ENCODE data around the gene TXNDC15. TPM values are rescaled to one million over a fixed set of nuclear protein-coding genes. Genes with fewer than 3 reads are reported as not detected.

The TXNDC15 gene
- total RNA-seq, 1 donor, result 87.2 TPM

- Histone ChIP-seq H3K79me2 (ENCODE audit: insufficient read depth, low read length) (no peaks in the 10 kb centered on the region), H3K4me3 (ENCODE audit: insufficient read depth, low read length) (no peak overlapping the region), H3K36me3 (ENCODE audit: insufficient read depth, low read length) (no peaks in the 10 kb centered on the region), H4K20me1 (ENCODE audit: insufficient read depth, low read length) (no peaks in the 10 kb centered on the region), H3K27ac (ENCODE audit: low read depth, low read length) (no peak overlapping the region), H3K4me1 (ENCODE audit: insufficient read depth, low read length) (no peaks in the 10 kb centered on the region), H2AFZ (ENCODE audit: low read length) (no peak overlapping the region), H3K9me3 (ENCODE audit: low read depth, low read length) (no peaks in the 10 kb centered on the region), H3K4me2 (ENCODE audit: insufficient read depth, low read length) (no peak overlapping the region), H3K27me3 (ENCODE audit: insufficient read depth, low read length) (no peaks in the 10 kb centered on the region)
- no peak for TF ChIP-seq CTCF (IDR thresholded peaks at IDR 0.05; ENCODE audit: extremely low read depth, low read depth, low read length)
- no peak for DNase-seq (ENCODE audit: insufficient read length, low spot score, missing footprints)
These were observed 63.9 kb downstream of the TXNDC15 start for GRCh38 chr5:134938030-134938429.

GRCh38 chr5:134939500-134939899, 65.3 kb downstream of the TXNDC15 start:
- H2AFZ ChIP-seq (ENCODE audit: low read length), result no peak overlapping the region
- no peak overlapping the region for H3K27ac ChIP-seq (ENCODE audit: low read depth, low read length)
- no peak overlapping the region for H3K4me3 ChIP-seq (ENCODE audit: insufficient read depth, low read length)
- no peaks in the 10 kb centered on the region for H3K9me3 ChIP-seq (ENCODE audit: low read depth, low read length)
- no peak for TF ChIP-seq CTCF (IDR thresholded peaks at IDR 0.05; ENCODE audit: extremely low read depth, low read depth, low read length)
- H3K36me3 ChIP-seq (ENCODE audit: insufficient read depth, low read length), result no peaks in the 10 kb centered on the region
- no peak for DNase-seq (ENCODE audit: insufficient read length, low spot score, missing footprints)
- H3K79me2 ChIP-seq (ENCODE audit: insufficient read depth, low read length), result no peaks in the 10 kb centered on the region
- H4K20me1 ChIP-seq (ENCODE audit: insufficient read depth, low read length), result no peaks in the 10 kb centered on the region
- no peaks in the 10 kb centered on the region for H3K4me1 ChIP-seq (ENCODE audit: insufficient read depth, low read length)
- H3K27me3 ChIP-seq (ENCODE audit: insufficient read depth, low read length), result no peaks in the 10 kb centered on the region
- H3K4me2 ChIP-seq (ENCODE audit: insufficient read depth, low read length), result no peak overlapping the region

- no peaks in the 10 kb centered on the region for H4K20me1 ChIP-seq (ENCODE audit: insufficient read depth, low read length)
- TF ChIP-seq CTCF (IDR thresholded peaks at IDR 0.05; ENCODE audit: extremely low read depth, low read depth, low read length), result no peak
- no peaks in the 10 kb centered on the region for H3K79me2 ChIP-seq (ENCODE audit: insufficient read depth, low read length)
- no peak overlapping the region for H3K4me2 ChIP-seq (ENCODE audit: insufficient read depth, low read length)
- no peaks in the 10 kb centered on the region for H3K27me3 ChIP-seq (ENCODE audit: insufficient read depth, low read length)
- no peaks in the 10 kb centered on the region for H3K36me3 ChIP-seq (ENCODE audit: insufficient read depth, low read length)
- no peak overlapping the region for H3K4me3 ChIP-seq (ENCODE audit: insufficient read depth, low read length)
- no peaks in the 10 kb centered on the region for H3K9me3 ChIP-seq (ENCODE audit: low read depth, low read length)
- no peak overlapping the region for H2AFZ ChIP-seq (ENCODE audit: low read length)
- no peak overlapping the region for H3K27ac ChIP-seq (ENCODE audit: low read depth, low read length)
- no peak for DNase-seq (ENCODE audit: insufficient read length, low spot score, missing footprints)
- no peaks in the 10 kb centered on the region for H3K4me1 ChIP-seq (ENCODE audit: insufficient read depth, low read length)
These were observed 69.4 kb downstream of the TXNDC15 start for GRCh38 chr5:134943547-134943946.

- no peak for TF ChIP-seq CTCF (IDR thresholded peaks at IDR 0.05; ENCODE audit: extremely low read depth, low read depth, low read length)
- Histone ChIP-seq H4K20me1 (ENCODE audit: insufficient read depth, low read length) (peaks cover 2% of the 10 kb centered on the region), H3K27me3 (ENCODE audit: insufficient read depth, low read length) (no peaks in the 10 kb centered on the region), H3K4me3 (ENCODE audit: insufficient read depth, low read length) (no peak overlapping the region), H2AFZ (ENCODE audit: low read length) (no peak overlapping the region), H3K79me2 (ENCODE audit: insufficient read depth, low read length) (no peaks in the 10 kb centered on the region), H3K36me3 (ENCODE audit: insufficient read depth, low read length) (no peaks in the 10 kb centered on the region), H3K4me1 (ENCODE audit: insufficient read depth, low read length) (peaks cover 7% of the 10 kb centered on the region), H3K27ac (ENCODE audit: low read depth, low read length) (no peak overlapping the region), H3K9me3 (ENCODE audit: low read depth, low read length) (no peaks in the 10 kb centered on the region), H3K4me2 (ENCODE audit: insufficient read depth, low read length) (no peak overlapping the region)
- DNase-seq (ENCODE audit: insufficient read length, low spot score, missing footprints), result no peak
These were observed 70.5 kb downstream of the TXNDC15 start for GRCh38 chr5:134944630-134945029.
